ENCODE data around the gene DYNLT5.
A peak's percentile ranks its signal among the peaks of the same experiment; 100 is the strongest.
"Not testable (repeated sequence)": the region's sequence is repeated elsewhere in the genome, so short reads cannot be mapped to it uniquely, and the experiment has no call there.

The DYNLT5 gene

GRCh38 chr1:66723985-66724384 lies 28.3 kb upstream of the DYNLT5 start:
- no peak for TF ChIP-seq CTCF (IDR thresholded peaks at IDR 0.05; ENCODE audit: insufficient read depth, low read length, poor library complexity, severe bottlenecking)
- no peak for DNase-seq (ENCODE audit: extremely low read depth, insufficient read length)
- Histone ChIP-seq H3K36me3 (ENCODE audit: control insufficient read depth, insufficient read depth, low read length) (no peaks in the 10 kb centered on the region), H3K4me3 (replicated peaks; ENCODE audit: low read depth, low read length) (no peak overlapping the region), H3K27me3 (replicated peaks; ENCODE audit: control insufficient read depth, insufficient read depth, low read length) (peaks cover 2% of the 10 kb centered on the region; the same call in 1 of the 2 replicates)

- no peak for DNase-seq (ENCODE audit: extremely low read depth, insufficient read length)
- Histone ChIP-seq H3K4me3 (replicated peaks; ENCODE audit: low read depth, low read length) (no peak overlapping the region), H3K36me3 (ENCODE audit: control insufficient read depth, insufficient read depth, low read length) (no peaks in the 10 kb centered on the region), H3K27me3 (replicated peaks; ENCODE audit: control insufficient read depth, insufficient read depth, low read length) (peaks cover 2% of the 10 kb centered on the region; the same call in 1 of the 2 replicates)
- peak; percentile 96 for TF ChIP-seq CTCF (IDR thresholded peaks at IDR 0.05; ENCODE audit: insufficient read depth, low read length, poor library complexity, severe bottlenecking)
Measured at GRCh38 chr1:66725885-66726665, 26.2 kb upstream of the DYNLT5 start.

- TF ChIP-seq CTCF (IDR thresholded peaks at IDR 0.05; ENCODE audit: insufficient read depth, low read length, poor library complexity, severe bottlenecking), result no peak
- Histone ChIP-seq H3K27me3 (replicated peaks; ENCODE audit: control insufficient read depth, insufficient read depth, low read length) (no peaks in the 10 kb centered on the region), H3K4me3 (replicated peaks; ENCODE audit: low read depth, low read length) (no peak overlapping the region), H3K36me3 (ENCODE audit: control insufficient read depth, insufficient read depth, low read length) (no peaks in the 10 kb centered on the region)
- DNase-seq (ENCODE audit: extremely low read depth, insufficient read length), result no peak
Measured at GRCh38 chr1:66728021-66728420, 24.2 kb upstream of the DYNLT5 start.

- H3K36me3 ChIP-seq (ENCODE audit: control insufficient read depth, insufficient read depth, low read length); DNase-seq (ENCODE audit: extremely low read depth, insufficient read length); H3K4me3 ChIP-seq (replicated peaks; ENCODE audit: low read depth, low read length); H3K27me3 ChIP-seq (replicated peaks; ENCODE audit: control insufficient read depth, insufficient read depth, low read length): not testable (repeated sequence)
Measured at GRCh38 chr1:66728716-66729115, 23.5 kb upstream of the DYNLT5 start.

GRCh38 chr1:66729119-66729518 lies 23.1 kb upstream of the DYNLT5 start:
- H3K27me3 ChIP-seq (replicated peaks; ENCODE audit: control insufficient read depth, insufficient read depth, low read length), result no peaks in the 10 kb centered on the region
- no peak for DNase-seq (ENCODE audit: extremely low read depth, insufficient read length)
- no peaks in the 10 kb centered on the region for H3K36me3 ChIP-seq (ENCODE audit: control insufficient read depth, insufficient read depth, low read length)
- no peak overlapping the region for H3K4me3 ChIP-seq (replicated peaks; ENCODE audit: low read depth, low read length)
- no peak for TF ChIP-seq CTCF (IDR thresholded peaks at IDR 0.05; ENCODE audit: insufficient read depth, low read length, poor library complexity, severe bottlenecking)

GRCh38 chr1:66729523-66729922 lies 22.7 kb upstream of the DYNLT5 start:
- no peak for TF ChIP-seq CTCF (IDR thresholded peaks at IDR 0.05; ENCODE audit: insufficient read depth, low read length, poor library complexity, severe bottlenecking)
- no peak for DNase-seq (ENCODE audit: extremely low read depth, insufficient read length)
- no peak overlapping the region for H3K4me3 ChIP-seq (replicated peaks; ENCODE audit: low read depth, low read length)
- H3K36me3 ChIP-seq (ENCODE audit: control insufficient read depth, insufficient read depth, low read length), result no peaks in the 10 kb centered on the region
- H3K27me3 ChIP-seq (replicated peaks; ENCODE audit: control insufficient read depth, insufficient read depth, low read length), result no peaks in the 10 kb centered on the region

Data from GM06990 (cell line).